NT2/D1 (cell line): ENCODE results near the gene CD320.

Experiments used
- SUZ12 ChIP-seq: IDR thresholded peaks from 2 replicates; pipeline ENCODE4 v1.6.1; 2011; ENCODE audit not compliant: insufficient read length, insufficient read depth; ENCODE audit errors: extremely low read depth
- YY1 ChIP-seq: IDR thresholded peaks from 2 replicates; pipeline ENCODE4 v1.6.1; 2011; ENCODE audit not compliant: insufficient read length, insufficient read depth
- ZNF274 ChIP-seq: IDR thresholded peaks from 2 replicates; pipeline ENCODE4 v1.6.1; 2011; ENCODE audit warnings: mild to moderate bottlenecking, low read depth, low read length

DNA sequence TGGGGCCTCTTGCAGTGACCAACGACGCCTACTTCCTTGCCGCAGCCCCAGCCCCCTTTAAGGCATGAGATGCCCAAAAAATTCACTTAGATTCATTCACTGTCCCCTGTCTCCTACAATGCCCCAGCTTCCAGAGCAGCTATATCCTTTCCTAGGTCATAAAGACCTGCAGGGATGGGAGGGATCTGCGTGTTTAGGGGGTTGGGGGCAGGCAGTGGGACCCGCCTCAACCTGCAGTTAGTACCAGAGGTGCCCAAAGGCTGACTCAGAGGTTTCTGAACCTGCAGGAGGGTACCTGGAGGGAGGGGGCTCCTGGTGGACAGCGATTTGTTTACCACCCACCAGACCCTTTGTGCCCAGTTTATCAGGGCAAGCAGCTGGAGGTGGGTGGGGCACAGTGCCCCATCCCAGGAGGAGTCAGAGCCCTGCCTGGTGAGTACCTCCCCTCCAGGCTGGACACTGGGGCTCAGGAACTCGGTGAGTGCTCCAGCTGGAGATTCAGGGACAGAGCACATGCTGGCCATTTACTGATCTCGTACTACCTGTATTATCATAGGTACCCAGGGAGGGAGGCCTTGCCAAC is 23.2 kb upstream of the CD320 start:
- TF ChIP-seq ZNF274 (no peak), SUZ12 (no peak), YY1 (no peak)
